ENCODE data around the gene MIS18A. TPM values are rescaled to one million over a fixed set of nuclear protein-coding genes. Genes with fewer than 3 reads are reported as not detected.

MIS18A gene
- total RNA-seq, 1 experiment from 2014 or later, result 55.9 TPM

GRCh38 chr21:32278103-32278502 is 746 bp downstream of the MIS18A start (continued):
- TF ChIP-seq ZNF281 (CRISPR knock-in tag; IDR thresholded peaks at IDR 0.05) (no peak), GRHL2 (CRISPR knock-in tag; IDR thresholded peaks at IDR 0.05; ENCODE audit: insufficient replicate concordance, severe bottlenecking) (no peak), ERG (CRISPR knock-in tag; IDR thresholded peaks at IDR 0.05) (no peak), SP1 (CRISPR knock-in tag; conservative IDR thresholded peaks at IDR 0.05) (no peak), ATF3 (CRISPR knock-in tag; conservative IDR thresholded peaks at IDR 0.05) (no peak)

GRCh38 chr21:32276671-32277070 is 2.2 kb downstream of the MIS18A start:
- ChIA-PET POLR2A (interaction anchor here (0.7 kb wide), 1 partner anchor 129 kb away, joined by 5 read pairs; no protein-coding TSS in a partner anchor), CTCF (interaction anchor here (0.8 kb wide), 1 partner anchor 29 kb away, joined by 3 read pairs; no protein-coding TSS in a partner anchor)
- H3K36me3 Mint-ChIP-seq, result peaks cover 14% of the 10 kb centered on the region
- no peak for TF ChIP-seq ZNF281 (CRISPR knock-in tag; IDR thresholded peaks at IDR 0.05)
- no peak for TF ChIP-seq ZNF263 (CRISPR knock-in tag; IDR thresholded peaks at IDR 0.05; ENCODE audit: low read depth)
- TF ChIP-seq ZNF121 (CRISPR knock-in tag; IDR thresholded peaks at IDR 0.05), result no peak
- no peak for TF ChIP-seq ARID4B (CRISPR knock-in tag; IDR thresholded peaks at IDR 0.05; ENCODE audit: borderline replicate concordance)
- no peak for TF ChIP-seq MYBL2 (CRISPR knock-in tag; IDR thresholded peaks at IDR 0.05)
- no peak for TF ChIP-seq SMAD4 (CRISPR knock-in tag; IDR thresholded peaks at IDR 0.05)
- no peak overlapping the region for H3K4me3 Mint-ChIP-seq
- no peaks in the 10 kb centered on the region for H3K27me3 Mint-ChIP-seq (ENCODE audit: low read depth)
- H3K4me1 Mint-ChIP-seq, result peaks cover 16% of the 10 kb centered on the region
- ATAC-seq (no peak), DNase-seq (ENCODE audit: low spot score) (no peak)
- no peaks in the 10 kb centered on the region for H3K9me3 Mint-ChIP-seq
- H3K27ac Mint-ChIP-seq, result no peak overlapping the region

- Mint-ChIP-seq H3K27ac (no peak overlapping the region), H3K4me1 (no peaks in the 10 kb centered on the region), H3K36me3 (peaks cover 53% of the 10 kb centered on the region), H3K27me3 (ENCODE audit: low read depth) (no peaks in the 10 kb centered on the region), H3K4me3 (no peak overlapping the region), H3K9me3 (peaks cover 7% of the 10 kb centered on the region)
- ChIA-PET CTCF (no interaction called here), POLR2A (no interaction called here)
- DNase-seq (ENCODE audit: low spot score), result no peak
- no peak for ATAC-seq
- TF ChIP-seq TEAD1 (CRISPR knock-in tag; IDR thresholded peaks at IDR 0.05) (no peak), SOX15 (CRISPR knock-in tag; IDR thresholded peaks at IDR 0.05) (no peak), E2F5 (CRISPR knock-in tag; IDR thresholded peaks at IDR 0.05) (no peak), KAT7 (CRISPR knock-in tag; IDR thresholded peaks at IDR 0.05; ENCODE audit: borderline replicate concordance) (no peak), IRF2 (CRISPR knock-in tag; IDR thresholded peaks at IDR 0.05; ENCODE audit: borderline replicate concordance, low read depth) (no peak), OVOL2 (CRISPR knock-in tag; IDR thresholded peaks at IDR 0.05; ENCODE audit: borderline replicate concordance) (no peak), TP53 (CRISPR knock-in tag; IDR thresholded peaks at IDR 0.05) (no peak), CREM (CRISPR knock-in tag; IDR thresholded peaks at IDR 0.05) (no peak), ETV6 (CRISPR knock-in tag; IDR thresholded peaks at IDR 0.05) (no peak), ZNF232 (CRISPR knock-in tag; IDR thresholded peaks at IDR 0.05) (no peak), FOXP1 (CRISPR knock-in tag; IDR thresholded peaks at IDR 0.05; ENCODE audit: borderline replicate concordance) (no peak), ZNF219 (CRISPR knock-in tag; IDR thresholded peaks at IDR 0.05; ENCODE audit: borderline replicate concordance) (no peak), FOXK1 (CRISPR knock-in tag; IDR thresholded peaks at IDR 0.05) (no peak), ZNF263 (CRISPR knock-in tag; IDR thresholded peaks at IDR 0.05; ENCODE audit: low read depth) (no peak)
Observed at GRCh38 chr21:32270748-32271147, 8.1 kb downstream of the MIS18A start.

Measured in WTC11 (cell line).